Fibroblast of upper back skin (primary cell): Measurements from ENCODE around the gene PCDHGB5.
"Not testable (repeated sequence)": the region's sequence is repeated elsewhere in the genome, so short reads cannot be mapped to it uniquely, and the experiment has no call there.

Experiments
- DNase-seq: peaks from one replicate; pipeline ENCODE4 v3.0.0-alpha.2; 2013

Gene PCDHGB5

GRCh38 chr5:141382469-141383294, 15.1 kb upstream of the PCDHGB5 start, which contains the start of gene PCDHGA7:
Gene PCDHGA7 (plus strand): TSS chr5:141382742. CDS start chr5:141382900, 158 bp downstream.
- peak; percentile 44 for DNase-seq

GRCh38 chr5:141383345-141383744, 14.4 kb upstream of the PCDHGB5 start:
- DNase-seq = no peak

GRCh38 chr5:141384471-141385267, 13.1 kb upstream of the PCDHGB5 start:
- DNase-seq = no peak

GRCh38 chr5:141387557-141388311, 10.0 kb upstream of the PCDHGB5 start, which contains the start of gene PCDHGB4:
Gene PCDHGB4 (plus strand): TSS chr5:141387698. CDS start chr5:141387885, 187 bp downstream.
- DNase-seq = peak; percentile 49

- no peak for DNase-seq
Measured at GRCh38 chr5:141388661-141389060, 9.1 kb upstream of the PCDHGB5 start.

GRCh38 chr5:141389153-141390042, 8.3 kb upstream of the PCDHGB5 start:
- no peak for DNase-seq

GRCh38 chr5:141392429-141393198, 5.1 kb upstream of the PCDHGB5 start, which contains the start of gene PCDHGA8:
Gene PCDHGA8 (plus strand): TSS chr5:141392633. CDS start chr5:141392814, 181 bp downstream.
- peak; percentile 26 for DNase-seq

- no peak for DNase-seq
Measured at GRCh38 chr5:141393267-141393666, 4.5 kb upstream of the PCDHGB5 start.

- DNase-seq = not testable (repeated sequence)
Measured at GRCh38 chr5:141394401-141395187, 3.2 kb upstream of the PCDHGB5 start.

GRCh38 chr5:141398608-141399007, 861 bp downstream of the PCDHGB5 start:
- DNase-seq = no peak

GRCh38 chr5:141399555-141400258, 2.0 kb downstream of the PCDHGB5 start:
- DNase-seq = no peak

GRCh38 chr5:141402553-141403243, 5.0 kb downstream of the PCDHGB5 start, which contains the start of gene PCDHGA9:
Gene PCDHGA9 (plus strand): TSS chr5:141402778. CDS start chr5:141402953, 175 bp downstream.
- DNase-seq = peak; percentile 30

- no peak for DNase-seq
Measured at GRCh38 chr5:141403387-141403786, 5.6 kb downstream of the PCDHGB5 start.

- not testable (repeated sequence) for DNase-seq
Measured at GRCh38 chr5:141407790-141408505, 10.2 kb downstream of the PCDHGB5 start, which contains the start of gene PCDHGB6. Gene PCDHGB6 (plus strand): TSS chr5:141408021. CDS start chr5:141408203, 182 bp downstream.

GRCh38 chr5:141409598-141410306, 12.0 kb downstream of the PCDHGB5 start:
- no peak for DNase-seq

- no peak for DNase-seq
Measured at GRCh38 chr5:141411575-141411974, 13.8 kb downstream of the PCDHGB5 start.
